Measurements from ENCODE around the gene TSC22D2. TPM values are rescaled to one million over a fixed set of nuclear protein-coding genes. Genes with fewer than 3 reads are reported as not detected.

TSC22D2 gene
- polyA plus RNA-seq, 3 donors: 5.1 to 12.9 (median 5.7) TPM

- no peak overlapping the region for H3K4me2 ChIP-seq (replicated peaks; ENCODE audit: extremely low read depth, low read length, poor library complexity, severe bottlenecking)
- intact Hi-C loops (cut with micrococcal nuclease): no loop called here
Observed at GRCh38 chr3:150469031-150469930, 61.2 kb downstream of the TSC22D2 start.

More at GRCh38 chr3:150469031-150469930, 61.2 kb downstream of the TSC22D2 start:
- Mint-ChIP-seq H3K27me3 (ENCODE audit: low read depth in 3 of 3) (peaks cover 0 to 3% (median 0%) of the 10 kb centered on the region in 3 donors), H3K4me3 (no peak overlapping the region), H3K9me3 (peaks cover 0 to 7% (median 5%) of the 10 kb centered on the region in 7 donors), H3K27ac (peak overlapping the region in 2 of 7 donors; percentile 47 to 60), H3K36me3 (peaks cover 0 to 7% of the 10 kb centered on the region in 2 donors), H3K4me1 (peaks cover 5% of the 10 kb centered on the region)
- WGBS (ENCODE audit: insufficient coverage): 99% methylated on average over 8 of the region's 15 CpGs
- H3K27me3 ChIP-seq (ENCODE audit: control insufficient read depth in 2 of 2, insufficient read depth in 2 of 2, low read length in 2 of 2): no peaks in the 10 kb centered on the region
- H3K4me3 ChIP-seq (replicated peaks in 1 of 3; ENCODE audit: low read depth in 2 of 3, low read length in 3 of 3): no peak overlapping the region
- no peaks in the 10 kb centered on the region for H3K36me3 ChIP-seq (replicated peaks in 1 of 2; ENCODE audit: control insufficient read depth in 1 of 2, insufficient read depth in 2 of 2, low read length in 2 of 2)
- H3K9ac ChIP-seq (ENCODE audit: insufficient read depth, low read length, poor library complexity, severe bottlenecking): no peak overlapping the region
- no peak overlapping the region for H2AFZ ChIP-seq (ENCODE audit: insufficient read depth, low read depth, low read length, poor library complexity, severe bottlenecking)
- H3K9me3 ChIP-seq (replicated peaks in 1 of 2; ENCODE audit: control insufficient read depth in 1 of 2, insufficient read depth in 1 of 2, low read length in 2 of 2): no peaks in the 10 kb centered on the region
- no peaks in the 10 kb centered on the region for H3K79me2 ChIP-seq (ENCODE audit: insufficient read depth, low read length)
- no peak for TF ChIP-seq CTCF (IDR thresholded peaks at IDR 0.05)
- H3K27ac ChIP-seq (ENCODE audit: low read depth in 1 of 2, low read length in 2 of 2): no peak overlapping the region
- peak in 2 of 3 donors; percentile 13 to 22 for DNase-seq
- no peaks in the 10 kb centered on the region for H3K4me1 ChIP-seq (ENCODE audit: control insufficient read depth in 1 of 2, insufficient read depth in 2 of 2, low read length in 2 of 2)
- no peaks in the 10 kb centered on the region for H4K20me1 ChIP-seq (ENCODE audit: insufficient read depth, low read length)
